Stimulated activated CD8-positive, alpha-beta memory T cell treated with anti-CD3 and anti-CD28 coated beads, Interleukin-4, amount 100 ng/mL, for 24 hours (primary cell): ENCODE data around the gene DMRTB1.

Source experiments
- DNase-seq: peaks from one replicate; pipeline ENCODE4 v3.0.0-alpha.2; 2020; ENCODE audit warnings: low read depth

Gene DMRTB1

DNA sequence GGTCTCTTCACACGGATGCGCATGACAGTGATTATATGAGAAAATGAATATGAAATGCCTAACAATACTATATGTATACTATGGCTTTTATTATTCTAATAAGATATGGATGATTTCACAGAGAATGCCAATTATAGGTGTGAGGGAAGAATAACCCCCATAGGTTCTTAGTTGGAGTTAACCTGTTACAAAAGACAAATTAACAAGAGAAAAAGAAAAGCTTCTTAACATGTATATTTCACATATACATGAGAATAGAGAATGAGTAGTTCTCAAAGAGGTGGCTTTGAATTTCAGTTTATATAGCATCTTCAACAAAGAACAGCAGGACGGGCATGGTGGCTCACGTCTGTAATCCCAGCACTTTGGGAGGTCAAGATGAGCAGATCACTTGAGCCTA, 24.0 kb upstream of the DMRTB1 start:
- no peak for DNase-seq

DNA sequence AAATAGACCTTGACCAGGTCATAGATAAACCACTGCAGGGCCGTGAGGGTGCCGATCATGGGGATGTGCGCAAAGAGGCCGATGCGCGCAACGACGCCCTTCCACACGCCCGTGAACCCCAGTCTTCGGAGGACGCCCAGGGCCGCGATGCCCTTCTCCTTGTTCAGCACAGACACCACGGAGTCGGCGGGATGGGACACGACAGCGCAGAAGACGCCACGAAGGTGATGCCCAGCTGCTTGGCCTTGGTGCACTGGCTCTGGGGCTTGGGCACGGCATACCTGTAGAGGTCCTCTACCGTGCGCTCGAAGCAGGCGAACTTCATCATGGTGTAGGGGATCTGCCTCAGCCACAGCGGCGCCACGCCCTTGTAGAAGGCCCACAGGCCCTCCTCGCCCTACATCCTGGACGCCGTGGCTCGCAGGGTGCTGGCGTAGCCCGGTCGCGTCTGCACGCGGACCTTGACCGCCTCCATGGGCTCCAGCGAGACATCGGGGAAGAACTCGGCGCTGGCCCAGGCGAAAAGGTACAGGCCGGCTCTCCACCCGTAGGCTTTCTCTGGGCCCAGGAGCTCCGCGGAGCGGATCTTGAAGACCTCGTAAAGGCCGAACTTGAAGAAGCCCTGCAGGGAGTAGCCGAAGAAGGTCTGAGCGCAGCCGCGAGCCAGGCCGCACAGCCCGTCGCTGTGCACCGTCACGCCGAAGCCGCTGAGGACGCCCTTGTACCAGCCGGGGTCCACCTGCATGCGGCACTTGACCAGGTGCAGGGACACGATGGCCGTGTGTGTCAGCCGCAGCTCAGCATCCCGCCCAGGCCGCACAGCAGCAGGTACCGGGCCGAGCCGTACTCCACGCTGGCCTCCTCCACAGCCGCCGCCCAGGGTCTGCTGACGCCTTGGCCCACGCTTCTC, 20.5 kb upstream of the DMRTB1 start:
- DNase-seq: no peak

DNA sequence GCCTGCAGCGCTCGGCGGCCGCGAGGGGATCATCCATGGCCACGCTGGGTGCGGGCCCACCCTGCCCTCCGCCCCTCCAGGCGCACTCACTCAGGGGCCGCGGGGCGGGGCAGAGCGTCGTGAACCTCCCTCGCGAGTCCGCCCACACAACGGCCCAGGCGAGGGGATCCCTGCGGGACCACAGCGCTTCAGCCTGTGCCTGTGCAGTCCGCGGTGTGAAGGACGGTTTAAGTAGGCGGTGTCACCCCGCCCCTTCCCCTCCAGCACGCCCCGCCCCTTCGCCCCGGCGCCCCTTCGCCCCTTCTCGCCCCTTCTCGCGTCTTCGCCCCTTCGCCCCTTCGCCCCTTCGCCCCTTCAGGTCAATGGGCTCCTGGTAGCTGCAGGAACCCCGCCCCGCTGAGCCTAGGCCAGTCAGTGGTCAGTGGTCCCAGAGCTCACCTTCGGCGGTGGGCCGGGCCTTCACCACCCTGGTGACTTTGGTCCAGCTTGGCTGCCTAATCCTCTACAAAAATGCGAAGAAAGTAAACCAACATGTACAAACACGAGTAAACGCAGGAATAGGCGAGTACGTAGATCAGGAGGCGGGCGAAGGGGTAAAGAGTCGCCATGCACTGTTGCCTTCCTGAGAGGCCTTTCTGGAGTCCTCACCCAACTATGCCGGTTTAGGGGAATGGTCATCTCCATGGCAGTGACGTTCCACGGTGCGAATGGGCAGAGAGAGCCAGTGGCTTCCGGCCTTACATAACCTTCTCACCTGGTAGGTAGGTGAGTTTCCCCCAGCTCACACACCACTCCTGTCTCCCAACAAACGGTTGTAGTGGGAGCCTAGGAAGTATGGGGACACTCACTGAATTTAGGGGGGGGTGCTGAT, 19.6 kb upstream of the DMRTB1 start:
- DNase-seq: no peak

DNA sequence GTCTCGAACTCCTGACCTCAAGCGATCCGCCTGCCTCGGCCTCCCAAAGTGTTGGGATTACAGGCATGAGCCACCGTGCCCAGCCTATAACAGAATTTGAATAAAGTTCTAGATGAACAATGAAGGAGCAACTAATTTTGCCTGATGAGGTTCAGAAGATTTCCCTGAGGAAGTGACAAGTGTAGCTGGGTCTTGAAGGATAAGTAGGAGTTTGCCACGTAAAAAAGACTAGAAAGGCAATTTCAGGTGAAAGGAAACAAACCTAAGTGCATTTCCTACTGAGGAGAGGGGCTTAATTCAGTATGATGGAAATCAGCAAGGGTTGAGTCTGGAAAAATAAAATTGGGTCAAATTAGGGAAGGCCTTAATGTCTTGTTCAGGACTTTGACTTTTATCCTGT, 18.6 kb upstream of the DMRTB1 start:
- no peak for DNase-seq

DNA sequence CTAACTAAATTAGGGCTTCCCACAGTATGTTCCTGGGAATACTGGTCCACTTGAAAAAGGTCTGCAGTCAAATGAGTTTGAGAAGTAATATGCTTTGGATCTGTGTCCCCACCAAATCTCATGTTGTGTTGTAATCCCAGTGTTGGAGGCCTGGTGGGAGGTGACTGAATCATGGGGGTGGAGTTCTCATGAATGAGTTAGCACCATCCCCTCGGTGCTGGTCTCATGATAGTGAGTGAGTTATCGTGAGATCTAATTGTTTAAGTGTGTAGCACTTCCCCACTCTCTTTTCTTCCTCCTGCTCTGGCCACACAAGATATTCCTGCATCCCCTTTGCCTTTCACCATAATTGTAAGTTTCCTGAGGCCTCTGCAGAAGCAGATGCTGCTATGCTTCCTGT, 16.9 kb upstream of the DMRTB1 start:
- no peak for DNase-seq

DNA sequence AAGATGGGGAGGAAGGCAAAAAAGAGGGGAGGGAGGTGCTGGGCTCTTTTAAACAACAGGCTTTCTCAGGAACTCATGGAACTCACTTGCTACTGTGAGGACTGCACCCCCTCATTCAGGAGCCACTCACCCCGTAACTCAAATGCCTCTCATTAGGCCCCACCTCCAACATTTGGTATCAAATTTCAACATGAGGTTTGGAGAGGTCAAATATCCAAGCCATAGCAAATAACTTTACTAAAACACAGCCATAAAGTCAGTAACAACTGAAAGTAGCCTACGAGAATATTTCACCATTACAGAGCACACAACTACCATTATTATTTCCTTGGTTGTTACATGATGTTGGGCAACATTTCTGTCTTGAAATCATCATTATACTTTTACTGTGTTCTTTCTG, 13.1 kb upstream of the DMRTB1 start:
- no peak for DNase-seq

DNA sequence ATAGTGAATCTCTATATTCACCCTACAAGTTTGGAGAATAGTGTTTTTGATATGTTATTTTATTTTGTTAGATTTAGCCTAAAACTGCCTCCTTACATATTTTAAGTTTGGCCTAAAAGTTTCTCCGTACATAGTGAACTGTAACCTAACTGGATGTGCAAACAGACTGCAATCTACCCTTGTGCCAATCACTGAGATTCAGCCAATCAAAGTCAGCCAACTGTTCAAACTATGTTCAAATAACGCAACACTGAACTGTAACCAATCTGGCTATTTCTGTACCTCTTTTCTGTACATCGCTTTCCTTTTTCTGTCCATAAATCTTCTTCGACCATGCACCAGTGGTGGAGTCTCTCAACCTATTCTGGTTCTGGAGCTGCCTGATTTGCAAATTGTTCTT, 11.8 kb upstream of the DMRTB1 start:
- DNase-seq: no peak

DNA sequence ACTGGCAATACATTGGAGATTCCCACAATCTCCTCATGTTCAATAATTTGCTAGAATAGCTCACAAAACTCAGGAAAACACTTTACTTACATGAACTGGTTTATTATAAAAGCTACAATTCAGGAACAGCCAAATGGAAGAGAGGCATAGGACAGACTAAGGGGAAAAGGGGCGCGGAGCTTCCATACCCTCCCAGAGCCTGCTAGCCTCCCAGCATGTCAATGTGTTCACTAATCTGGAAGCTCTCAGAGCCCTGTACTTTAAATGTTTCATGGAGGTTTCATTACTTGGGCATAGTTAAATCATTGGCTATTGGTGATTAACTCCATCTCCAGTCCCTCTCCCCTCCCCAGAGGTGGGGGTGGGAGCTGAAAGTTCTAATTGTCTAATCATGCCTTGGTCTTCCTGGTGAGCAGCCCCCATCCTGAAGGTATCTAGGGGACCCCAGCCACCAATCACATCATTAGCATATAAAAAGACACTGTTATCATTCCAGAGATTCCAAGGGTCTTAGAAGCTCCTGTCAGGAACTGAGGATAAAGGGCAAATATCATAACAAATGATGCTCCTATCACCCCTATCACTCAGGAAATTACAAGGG, 10.9 kb upstream of the DMRTB1 start:
- no peak for DNase-seq

DNA sequence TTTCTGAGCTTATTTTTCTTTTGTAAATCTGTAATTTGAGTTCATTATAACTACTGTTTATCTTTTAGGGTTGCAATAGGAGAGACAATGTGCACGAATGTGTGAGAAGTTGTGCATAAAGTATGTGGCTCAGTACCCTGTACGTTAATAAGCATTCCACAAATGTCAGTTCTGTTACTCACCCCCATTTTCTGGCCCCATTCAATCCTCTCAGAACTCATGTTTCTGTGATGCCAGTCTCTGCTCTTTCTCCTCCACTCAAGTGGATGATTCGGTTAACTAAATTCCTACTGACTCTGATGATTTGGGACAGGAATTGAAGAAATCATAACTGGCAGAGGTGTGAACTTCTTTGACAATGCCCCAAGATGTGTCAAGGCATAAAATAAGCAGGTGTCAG, 10.2 kb upstream of the DMRTB1 start:
- DNase-seq: no peak

DNA sequence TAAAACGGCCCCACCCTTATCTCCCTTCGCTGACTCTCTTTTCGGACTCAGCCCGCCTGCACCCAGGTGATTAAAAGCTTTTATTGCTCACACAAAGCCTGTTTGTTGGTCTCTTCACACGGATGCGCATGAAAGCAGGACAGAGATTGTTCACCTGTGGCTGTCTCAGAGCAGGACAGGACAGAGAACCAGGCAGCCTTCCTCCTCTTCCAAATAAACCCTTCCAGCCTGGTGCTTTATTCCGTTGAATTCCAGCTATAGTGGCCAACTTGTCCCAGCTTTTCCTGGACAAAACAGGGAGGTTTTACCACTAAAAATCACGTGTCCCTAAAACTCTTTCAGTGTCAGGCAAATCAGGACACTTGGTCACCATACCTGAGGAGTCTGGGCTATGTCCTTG, 9.5 kb upstream of the DMRTB1 start:
- DNase-seq: no peak

DNA sequence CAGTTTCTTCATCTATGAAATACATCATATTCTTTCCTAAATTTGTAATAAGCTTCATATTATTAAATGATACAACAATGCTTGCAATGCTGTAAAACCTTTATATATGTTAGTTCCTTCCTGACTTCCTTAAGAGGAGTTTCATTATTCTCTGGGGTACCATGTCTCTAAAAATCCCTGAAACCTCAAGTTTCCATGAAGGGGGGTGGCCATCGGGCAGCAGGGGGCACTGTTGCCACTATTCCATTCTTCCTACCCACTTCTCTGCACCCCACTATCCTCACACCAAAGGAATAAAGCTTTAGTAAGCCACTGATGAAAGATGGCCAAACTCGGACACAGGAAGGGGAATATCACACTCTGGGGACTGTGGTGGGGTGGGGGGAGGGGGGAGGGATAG, 9.0 kb upstream of the DMRTB1 start:
- DNase-seq: no peak

DNA sequence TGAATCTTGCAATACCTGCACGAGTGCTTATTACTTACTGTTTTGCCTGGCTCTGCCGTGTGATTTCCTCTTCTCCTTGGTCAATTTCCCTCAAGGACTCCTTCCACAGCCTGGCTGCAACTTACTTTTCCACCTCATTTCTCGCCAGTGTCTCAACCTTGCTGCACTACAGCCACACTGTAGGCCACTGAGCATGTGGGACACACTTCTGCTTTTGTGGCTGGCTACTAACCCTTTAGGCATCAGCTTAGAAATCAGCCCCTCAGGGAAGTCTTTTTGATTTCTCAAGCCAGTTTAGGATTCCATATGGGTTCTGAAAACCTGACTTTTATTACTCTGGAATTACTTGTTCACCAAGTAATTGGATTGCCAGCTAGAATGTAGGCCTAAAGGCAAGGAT, 5.2 kb upstream of the DMRTB1 start:
- no peak for DNase-seq

DNA sequence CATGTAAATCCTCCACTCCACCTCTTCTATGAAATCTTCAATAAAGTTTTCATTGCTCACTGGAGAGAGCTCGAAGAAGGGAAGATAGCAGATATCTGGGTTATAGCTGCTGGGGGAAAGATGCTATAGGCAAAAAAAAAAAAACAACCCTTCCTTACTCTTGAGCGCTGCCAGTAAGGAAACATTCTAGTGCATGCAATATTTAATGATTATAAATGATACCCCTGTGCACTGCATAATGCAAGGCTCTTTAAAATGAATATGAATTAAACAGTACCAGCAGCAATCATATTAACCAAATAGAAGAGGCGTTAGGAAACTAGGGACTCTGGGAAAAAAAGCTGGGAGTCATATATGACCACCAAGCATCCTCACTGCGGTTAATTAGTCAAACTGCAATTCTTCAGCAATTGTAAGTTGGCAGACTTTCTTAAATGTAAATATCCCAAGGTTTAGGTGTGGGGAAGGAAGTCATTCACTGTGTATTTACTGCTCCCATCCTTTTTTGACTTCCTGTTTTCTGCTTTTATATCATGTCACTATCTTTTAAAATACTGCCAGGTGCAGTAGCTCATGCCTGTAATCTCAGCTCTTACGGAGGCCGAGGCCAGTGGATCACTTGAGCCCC, 3.7 kb upstream of the DMRTB1 start:
- DNase-seq: no peak

DNA sequence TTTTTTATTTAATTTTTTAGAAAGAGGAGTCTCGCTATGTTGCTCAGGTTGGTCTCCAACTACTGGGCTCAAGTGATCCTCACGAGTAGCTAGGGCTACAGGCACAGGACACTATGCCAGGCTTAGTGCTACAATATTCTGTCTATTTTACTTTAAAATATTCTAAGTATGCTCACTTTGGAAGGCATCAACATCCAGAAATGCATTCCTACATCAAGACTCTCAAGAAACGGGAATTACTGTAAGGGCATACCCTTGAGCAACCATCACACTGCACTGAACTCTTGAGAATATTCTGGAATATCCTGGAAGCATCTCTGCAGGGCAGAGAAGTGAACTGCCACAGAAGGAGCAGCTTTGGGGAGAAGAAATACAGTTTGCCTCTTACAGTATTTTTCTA, 565 bp upstream of the DMRTB1 start:
- DNase-seq: no peak

DNA sequence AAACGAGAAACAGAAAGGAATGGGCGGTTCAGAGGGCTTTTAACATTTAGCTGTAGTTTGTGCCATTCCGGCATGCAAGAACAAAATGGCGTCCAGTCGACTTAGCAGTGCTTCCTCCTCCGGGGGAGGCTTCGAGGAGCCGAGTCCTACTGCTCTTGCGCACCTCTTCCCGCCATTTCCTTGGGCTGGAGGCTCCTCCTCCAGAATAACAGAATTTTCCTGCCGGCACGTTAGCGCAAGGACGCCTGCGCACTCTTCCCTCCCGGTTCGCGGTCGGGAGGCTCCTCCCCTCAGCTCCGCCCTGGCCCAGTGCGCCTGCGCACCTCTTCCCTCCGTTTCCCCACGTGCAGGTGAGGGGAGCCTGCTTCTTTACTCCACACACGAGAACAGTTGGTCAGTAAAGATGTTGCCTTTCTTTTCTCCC, 1.0 kb downstream of the DMRTB1 start:
- DNase-seq: no peak

DNA sequence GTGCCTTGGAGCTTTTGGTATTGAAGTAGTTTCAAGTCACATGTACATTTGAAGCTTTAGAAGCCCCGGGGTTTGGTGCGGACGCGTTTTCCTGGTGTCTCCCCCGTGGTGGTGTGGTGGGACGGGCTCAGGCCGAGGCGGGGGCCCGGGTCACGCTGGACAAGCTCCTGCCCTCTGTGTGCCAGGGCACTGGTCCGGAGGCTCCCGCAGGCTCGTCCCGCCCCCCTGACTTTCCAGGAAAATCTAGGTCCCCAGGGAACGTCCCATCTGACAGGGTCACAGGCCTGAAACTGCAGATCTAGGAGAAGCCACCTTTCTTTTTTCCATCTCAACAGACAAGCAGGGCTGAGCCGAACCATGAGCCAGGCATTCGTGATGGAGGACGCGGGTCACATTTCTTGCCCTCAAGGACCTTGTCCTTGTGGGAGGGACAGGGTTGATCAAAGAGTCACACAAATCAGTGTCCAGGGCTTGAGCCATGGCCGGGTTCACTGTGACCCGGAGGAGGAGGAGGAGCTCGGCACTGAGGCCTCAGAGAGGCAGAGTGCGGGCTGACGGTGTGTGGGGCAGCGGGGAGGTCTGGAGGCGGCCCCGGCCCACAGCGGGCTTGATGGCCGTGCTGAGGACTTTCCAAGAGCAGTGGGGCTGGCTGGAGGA, 1.6 kb downstream of the DMRTB1 start:
- DNase-seq: no peak

DNA sequence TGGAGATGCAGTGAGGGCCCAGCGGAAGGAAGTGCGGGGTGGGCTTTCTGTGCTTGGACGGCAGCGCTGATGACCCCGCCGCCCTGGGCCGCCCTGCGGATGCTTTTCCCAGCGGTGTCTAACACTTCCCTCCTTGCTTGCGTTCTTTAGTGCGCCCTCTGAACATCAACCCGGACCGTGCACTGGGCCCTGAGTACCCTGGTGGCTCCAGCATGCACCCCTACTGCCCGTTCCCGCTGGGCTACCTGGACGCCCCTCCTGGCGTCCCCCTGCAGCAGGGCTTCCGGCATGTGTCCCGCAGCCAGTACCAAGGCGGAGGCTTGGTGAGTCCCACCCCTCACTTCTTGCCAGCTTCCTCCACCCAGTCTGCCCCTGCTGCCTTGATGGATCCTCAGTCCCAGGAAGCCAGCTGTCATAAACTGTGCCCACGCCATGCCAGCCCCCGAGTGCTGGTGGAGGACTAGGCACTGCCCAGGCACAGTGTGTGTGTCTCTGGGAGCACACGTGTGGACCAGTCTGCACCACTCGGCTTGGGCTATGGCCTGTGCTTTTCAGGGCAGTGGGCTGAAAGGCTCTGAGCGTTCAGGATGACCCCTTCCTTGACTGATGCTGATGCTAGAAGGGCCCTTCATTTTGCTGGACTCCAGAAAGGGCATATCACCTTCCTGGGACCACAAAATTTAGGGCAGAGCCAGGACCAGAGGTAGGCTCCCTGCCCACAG, 2.3 kb downstream of the DMRTB1 start:
- no peak for DNase-seq

DNA sequence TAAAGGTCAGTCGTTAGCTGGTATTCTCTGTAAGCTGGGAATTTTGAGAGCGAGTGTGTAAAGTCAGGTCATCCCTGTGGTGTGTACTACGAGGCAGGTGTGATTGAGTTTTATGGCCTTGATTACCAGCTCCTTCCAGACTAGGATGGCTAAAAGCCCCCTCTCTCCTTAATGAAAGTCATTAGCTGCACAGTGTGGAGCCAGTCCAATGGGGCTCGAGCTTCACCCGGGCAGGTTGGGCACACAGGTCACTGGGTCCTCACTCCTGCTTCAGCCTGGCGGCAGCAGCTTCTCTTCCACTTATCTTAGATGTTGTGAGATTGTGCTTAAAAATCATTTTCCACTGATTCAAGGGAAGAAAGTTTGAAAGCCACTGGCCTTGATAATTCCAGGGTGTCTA, 3.0 kb downstream of the DMRTB1 start:
- DNase-seq: no peak

DNA sequence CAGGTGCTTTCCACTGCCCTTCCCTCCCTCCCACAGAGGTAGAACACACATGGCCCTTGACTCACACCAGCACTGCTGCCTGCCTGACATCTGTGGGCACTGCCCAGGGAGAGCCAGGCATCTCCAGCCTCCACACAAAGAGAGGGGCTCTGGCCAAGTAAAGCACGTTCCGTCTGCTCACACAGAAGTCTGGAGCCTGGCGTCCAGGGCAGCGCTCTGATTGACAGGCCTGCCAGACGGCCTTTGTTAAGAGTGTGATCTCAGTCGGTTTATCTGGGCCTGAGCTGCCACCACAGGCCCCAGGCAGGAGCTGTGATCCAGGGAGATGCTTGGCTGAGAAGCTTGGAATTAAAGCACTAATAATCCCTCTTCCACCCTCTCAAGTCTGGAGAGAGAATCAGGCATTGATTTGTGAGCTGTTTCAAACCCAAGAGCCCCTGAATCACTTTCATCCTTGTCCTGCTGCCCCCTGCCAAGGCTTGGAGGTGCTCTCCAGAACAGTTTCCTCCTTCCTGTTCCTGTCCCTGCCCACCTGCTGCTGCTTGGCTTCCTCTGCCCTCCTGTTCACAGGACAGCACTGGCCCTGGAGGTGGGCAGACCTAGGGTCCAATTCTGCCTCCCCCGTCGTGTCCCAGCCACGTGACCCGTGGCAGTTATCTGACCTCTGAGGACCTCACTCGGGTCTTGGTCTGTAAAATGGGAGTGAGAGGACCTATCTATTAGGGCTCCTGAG, 3.7 kb downstream of the DMRTB1 start:
- no peak for DNase-seq
